Liver (tissue), 3 donors: ENCODE measurements around the gene NPIPA1.
"Not testable (repeated sequence)": the region's sequence is repeated elsewhere in the genome, so short reads cannot be mapped to it uniquely, and the experiment has no call there.

ENCODE experiments used
- JUND ChIP-seq, 2 donors: IDR thresholded peaks; 2 replicates each; pipeline ENCODE4 v1.6.1; 2016; ENCODE audit warnings: antibody characterized with exemption in 2 of 2
- NR2F2 ChIP-seq: IDR thresholded peaks from 2 replicates; pipeline ENCODE4 v1.6.1; 2016; ENCODE audit warnings: antibody characterized with exemption
- TAF1 ChIP-seq: conservative IDR thresholded peaks from 2 replicates; pipeline ENCODE4 v1.6.1; 2016; ENCODE audit warnings: antibody characterized with exemption, mild to moderate bottlenecking
- TF ChIP-seq, protein P1 (sequence below): fragments of 150-350 bp; IDR thresholded peaks from 2 replicates; pipeline ENCODE4 v1.5.1; 2017; ENCODE audit warnings: improper control_type of control experiment, low read depth, low read length; ENCODE audit not compliant: missing input control
- TF ChIP-seq, protein P2 (sequence below): IDR thresholded peaks from 2 replicates; pipeline ENCODE4 v1.6.1; 2016; ENCODE audit warnings: antibody characterized with exemption, mild to moderate bottlenecking
- donor health status: healthy.
- donor health status: healthy.

DNA sequence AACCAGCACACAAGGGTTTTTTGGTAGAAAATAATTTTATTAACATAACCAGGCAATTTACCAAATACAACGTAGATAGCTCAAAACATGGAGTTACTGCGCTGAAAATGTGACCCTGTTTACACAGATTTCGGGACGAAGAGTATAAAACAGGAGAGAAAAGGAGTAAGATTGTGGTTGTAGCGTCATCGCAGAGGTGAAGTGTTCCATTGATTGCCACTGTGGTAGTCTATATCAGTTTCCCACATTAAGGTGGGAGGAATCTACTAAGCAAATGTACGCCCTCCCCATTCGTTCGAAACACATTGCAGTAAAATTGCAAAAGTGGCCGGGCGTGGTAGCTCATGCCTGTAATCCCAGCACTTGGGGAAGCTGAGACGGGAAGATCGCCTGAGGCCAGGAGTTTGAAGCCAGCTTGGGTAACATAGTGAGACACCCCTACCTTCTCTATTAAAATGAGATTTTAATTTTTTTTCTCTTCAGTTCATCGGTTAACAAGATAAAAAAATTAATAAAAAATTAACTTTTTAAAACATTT, 36.6 kb downstream of the NPIPA1 start:
- TF ChIP-seq TAF1; NR2F2; JUND (IDR thresholded peaks at IDR 0.05): not testable (repeated sequence)
- TF ChIP-seq, protein P1, sequence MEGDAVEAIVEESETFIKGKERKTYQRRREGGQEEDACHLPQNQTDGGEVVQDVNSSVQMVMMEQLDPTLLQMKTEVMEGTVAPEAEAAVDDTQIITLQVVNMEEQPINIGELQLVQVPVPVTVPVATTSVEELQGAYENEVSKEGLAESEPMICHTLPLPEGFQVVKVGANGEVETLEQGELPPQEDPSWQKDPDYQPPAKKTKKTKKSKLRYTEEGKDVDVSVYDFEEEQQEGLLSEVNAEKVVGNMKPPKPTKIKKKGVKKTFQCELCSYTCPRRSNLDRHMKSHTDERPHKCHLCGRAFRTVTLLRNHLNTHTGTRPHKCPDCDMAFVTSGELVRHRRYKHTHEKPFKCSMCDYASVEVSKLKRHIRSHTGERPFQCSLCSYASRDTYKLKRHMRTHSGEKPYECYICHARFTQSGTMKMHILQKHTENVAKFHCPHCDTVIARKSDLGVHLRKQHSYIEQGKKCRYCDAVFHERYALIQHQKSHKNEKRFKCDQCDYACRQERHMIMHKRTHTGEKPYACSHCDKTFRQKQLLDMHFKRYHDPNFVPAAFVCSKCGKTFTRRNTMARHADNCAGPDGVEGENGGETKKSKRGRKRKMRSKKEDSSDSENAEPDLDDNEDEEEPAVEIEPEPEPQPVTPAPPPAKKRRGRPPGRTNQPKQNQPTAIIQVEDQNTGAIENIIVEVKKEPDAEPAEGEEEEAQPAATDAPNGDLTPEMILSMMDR: not testable (repeated sequence)
- TF ChIP-seq, protein P2, sequence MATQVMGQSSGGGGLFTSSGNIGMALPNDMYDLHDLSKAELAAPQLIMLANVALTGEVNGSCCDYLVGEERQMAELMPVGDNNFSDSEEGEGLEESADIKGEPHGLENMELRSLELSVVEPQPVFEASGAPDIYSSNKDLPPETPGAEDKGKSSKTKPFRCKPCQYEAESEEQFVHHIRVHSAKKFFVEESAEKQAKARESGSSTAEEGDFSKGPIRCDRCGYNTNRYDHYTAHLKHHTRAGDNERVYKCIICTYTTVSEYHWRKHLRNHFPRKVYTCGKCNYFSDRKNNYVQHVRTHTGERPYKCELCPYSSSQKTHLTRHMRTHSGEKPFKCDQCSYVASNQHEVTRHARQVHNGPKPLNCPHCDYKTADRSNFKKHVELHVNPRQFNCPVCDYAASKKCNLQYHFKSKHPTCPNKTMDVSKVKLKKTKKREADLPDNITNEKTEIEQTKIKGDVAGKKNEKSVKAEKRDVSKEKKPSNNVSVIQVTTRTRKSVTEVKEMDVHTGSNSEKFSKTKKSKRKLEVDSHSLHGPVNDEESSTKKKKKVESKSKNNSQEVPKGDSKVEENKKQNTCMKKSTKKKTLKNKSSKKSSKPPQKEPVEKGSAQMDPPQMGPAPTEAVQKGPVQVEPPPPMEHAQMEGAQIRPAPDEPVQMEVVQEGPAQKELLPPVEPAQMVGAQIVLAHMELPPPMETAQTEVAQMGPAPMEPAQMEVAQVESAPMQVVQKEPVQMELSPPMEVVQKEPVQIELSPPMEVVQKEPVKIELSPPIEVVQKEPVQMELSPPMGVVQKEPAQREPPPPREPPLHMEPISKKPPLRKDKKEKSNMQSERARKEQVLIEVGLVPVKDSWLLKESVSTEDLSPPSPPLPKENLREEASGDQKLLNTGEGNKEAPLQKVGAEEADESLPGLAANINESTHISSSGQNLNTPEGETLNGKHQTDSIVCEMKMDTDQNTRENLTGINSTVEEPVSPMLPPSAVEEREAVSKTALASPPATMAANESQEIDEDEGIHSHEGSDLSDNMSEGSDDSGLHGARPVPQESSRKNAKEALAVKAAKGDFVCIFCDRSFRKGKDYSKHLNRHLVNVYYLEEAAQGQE: not testable (repeated sequence)
